Adrenal gland (tissue), 12 donors: ENCODE results near the gene PCMTD2. TPM values are rescaled to one million over a fixed set of nuclear protein-coding genes. Genes with fewer than 3 reads are reported as not detected.

Source experiments
- DNase-seq, 7 donors: peaks; one replicate each; pipeline ENCODE4 v3.0.0-alpha.2; 2019 to 2020
- H3K27ac ChIP-seq, 5 donors: fragments of 200-600 bp; sonication (generic) in 4 of 5; 1 replicate in 3 of 5; 2 replicates in 2 of 5; pipeline versions ENCODE4 v1.5.1 to v1.8.0; 2016 to 2020; ENCODE audit warnings: mild to moderate bottlenecking in 1 of 5
- H3K27me3 ChIP-seq: fragments of 200-600 bp; 2 replicates; pipeline ENCODE4 v1.8.0; 2021
- H3K36me3 ChIP-seq, 2 donors: fragments of 200-600 bp; replicated peaks in 1 of 2; 1 replicate in 1 of 2; 2 replicates in 1 of 2; pipeline versions ENCODE4 v1.5.1 to v1.8.0; 2018 to 2022
- H3K4me1 ChIP-seq, 2 donors: fragments of 200-600 bp; replicated peaks in 1 of 2; 1 replicate in 1 of 2; 2 replicates in 1 of 2; pipeline versions ENCODE4 v1.5.1 to v1.8.0; 2018 to 2021
- H3K4me3 ChIP-seq, 4 donors: fragments of 200-600 bp; sonication (generic) in 3 of 4; one replicate each; pipeline ENCODE4 v1.5.1; 2016 to 2018
- H3K9me3 ChIP-seq, 3 donors: fragments of 200-600 bp; sonication (generic) in 1 of 3; replicated peaks in 1 of 3; 1 replicate in 2 of 3; 2 replicates in 1 of 3; pipeline versions ENCODE4 v1.5.1 to v1.8.0; 2016 to 2021
- CTCF ChIP-seq, 6 experiments: fragments of 450-650 bp in 4 of 6; fragments of 200-600 bp in 2 of 6; sonication (generic) in 1 of 6; IDR thresholded peaks; 1 replicate in 5 of 6; 2 replicates in 1 of 6; pipeline versions ENCODE4 v1.5.1 to v1.8.0; 2016 to 2021; ENCODE audit warnings: antibody characterized with exemption in 6 of 6, mild to moderate bottlenecking in 2 of 6, moderate library complexity in 1 of 6
- POLR2A ChIP-seq, 2 donors: fragments of 450-650 bp; IDR thresholded peaks; one replicate each; pipeline ENCODE4 v1.6.1; 2017; ENCODE audit warnings: antibody characterized with exemption in 2 of 2, mild to moderate bottlenecking in 2 of 2, moderate library complexity in 1 of 2
- WGBS, 4 donors: extraction: QIAGEN DNeasy Blood & Tissue Kit in 2 of 4; methylation state at CpG; one replicate each; pipeline versions ENCODE4 v1.1.5 to v1.1.7; 2013 to 2017; 5-methylcytosine and 5-hydroxymethylcytosine counted together
- intact Hi-C, 2 donors: fragments of 100-400 bp; cut with DNase I; formaldehyde crosslinking; loops; one replicate each; pipeline versions ENCODE4 v1.14.1 to v1.15.0; 2022 to 2023
- polyA plus RNA-seq, 3 donors: library from polyadenylated mRNA; stranded (reverse); fragments of 200-250 nt in 2 of 3; fragments of 350-450 nt in 1 of 3; fragmentation: Illumina TruSeq in 1 of 3; extraction: RNeasy Lipid Tissue Mini Kit (QIAGEN cat#74804) in 1 of 3; gene quantifications; one replicate each; pipeline ENCODE4 v1.2.3, GENCODE V29; 2013 to 2014
- total RNA-seq, 9 donors: library from RNA; depleted of rRNA in 4 of 9; stranded (reverse); fragments of >200 nt in 4 of 9; fragments of 120-200 nt in 1 of 9; fragmentation: NEBNext Ultra II Directional in 1 of 9; extraction: Animal tissue kit (Norgen Biotek cat#: 25700) in 1 of 9; gene quantifications; one replicate each; pipeline versions ENCODE4 v1.1.0 to v1.2.4, GENCODE V29; 2013 to 2023
- donor health status: healthy with polysubstance abuse.
- donor health status: Bipolar disorder and iron deficiency.
- donor health status: DM: yes; HTN: yes; CAD: no.
- donor health status: DM: no; HTN: no; CAD: no.
- donor health status: DM: no; HTN: no; CAD: no.
- donor health status: DM: yes; HTN: yes; CAD: no.

PCMTD2 gene
- total and polyA plus RNA-seq, 12 donors: 32.0 to 120 (median 62.5) TPM

GRCh38 chr20:64268174-64268573 lies 12.6 kb downstream of the PCMTD2 start:
- no peak for TF ChIP-seq POLR2A (IDR thresholded peaks at IDR 0.05)
- TF ChIP-seq CTCF (IDR thresholded peaks at IDR 0.05): no peak
- Histone ChIP-seq H3K36me3 (peaks cover 0 to 20% of the 10 kb centered on the region in 2 donors), H3K4me3 (no peak overlapping the region), H3K27me3 (no peaks in the 10 kb centered on the region), H3K27ac (no peak overlapping the region), H3K4me1 (peaks cover 0 to 15% of the 10 kb centered on the region in 2 donors), H3K9me3 (no peaks in the 10 kb centered on the region)
- WGBS, 4 donors: 92 to 94% (median 93%) methylated on average over 10 of the region's 10 CpGs
- intact Hi-C loops: no loop called here
- DNase-seq: no peak

GRCh38 chr20:64269604-64270411 lies 14.3 kb downstream of the PCMTD2 start:
- DNase-seq: no peak
- 93 to 96% (median 96%) methylated on average over 53 of the region's 53 CpGs for WGBS, 4 donors
- Histone ChIP-seq H3K4me1 (peaks cover 0 to 8% of the 10 kb centered on the region in 2 donors), H3K27ac (no peak overlapping the region), H3K4me3 (no peak overlapping the region), H3K9me3 (no peaks in the 10 kb centered on the region), H3K36me3 (peaks cover 0 to 28% of the 10 kb centered on the region in 2 donors), H3K27me3 (no peaks in the 10 kb centered on the region)
- TF ChIP-seq POLR2A (IDR thresholded peaks at IDR 0.05): no peak
- no peak for TF ChIP-seq CTCF (IDR thresholded peaks at IDR 0.05)
- intact Hi-C loops: no loop called here

- Histone ChIP-seq H3K27ac (no peak overlapping the region), H3K4me1 (no peaks in the 10 kb centered on the region), H3K36me3 (peaks cover 0 to 29% of the 10 kb centered on the region in 2 donors), H3K27me3 (no peaks in the 10 kb centered on the region), H3K4me3 (no peak overlapping the region), H3K9me3 (no peaks in the 10 kb centered on the region)
- DNase-seq: no peak
- 92 to 94% (median 93%) methylated on average over 11 of the region's 11 CpGs for WGBS, 4 donors
- TF ChIP-seq POLR2A (IDR thresholded peaks at IDR 0.05): no peak
- intact Hi-C loops: no loop called here
These were observed 16.1 kb downstream of the PCMTD2 start for GRCh38 chr20:64271636-64272035.

GRCh38 chr20:64273109-64273508 lies 17.6 kb downstream of the PCMTD2 start:
- Histone ChIP-seq H3K27ac (no peak overlapping the region), H3K36me3 (peaks cover 0 to 22% of the 10 kb centered on the region in 2 donors)
- WGBS, 4 donors: 92 to 95% (median 93%) methylated on average over 19 of the region's 19 CpGs

More at GRCh38 chr20:64273109-64273508, 17.6 kb downstream of the PCMTD2 start:
- TF ChIP-seq CTCF (IDR thresholded peaks at IDR 0.05): no peak
- no peak for TF ChIP-seq POLR2A (IDR thresholded peaks at IDR 0.05)
- Histone ChIP-seq H3K27me3 (no peaks in the 10 kb centered on the region), H3K4me3 (no peak overlapping the region), H3K4me1 (no peaks in the 10 kb centered on the region), H3K9me3 (no peaks in the 10 kb centered on the region)
- DNase-seq: no peak
- intact Hi-C loops: no loop called here
